HG03575 (cell line): ENCODE data around the gene ESR1.
"Not testable (repeated sequence)": the region's sequence is repeated elsewhere in the genome, so short reads cannot be mapped to it uniquely, and the experiment has no call there.

Experiments
- ATAC-seq: cut with Tn5 transposase; IDR thresholded peaks from one replicate; pipeline ENCODE4 v1.9.1; 2021; ENCODE audit not compliant: unreplicated experiment, insufficient number of reproducible peaks, low FRiP score; ENCODE audit errors: extremely low read depth

Gene ESR1

GRCh38 chr6:152018876-152019275 is 211.4 kb downstream of the ESR1 start:
- ATAC-seq = no peak

- ATAC-seq = no peak
Measured at GRCh38 chr6:152022303-152022702, 214.8 kb downstream of the ESR1 start.

GRCh38 chr6:152023613-152024012 is 216.1 kb downstream of the ESR1 start:
- ATAC-seq = no peak

GRCh38 chr6:152026291-152026690 is 218.8 kb downstream of the ESR1 start:
- no peak for ATAC-seq

GRCh38 chr6:152026744-152027143 is 219.3 kb downstream of the ESR1 start:
- not testable (repeated sequence) for ATAC-seq

GRCh38 chr6:152033765-152034164 is 226.3 kb downstream of the ESR1 start:
- ATAC-seq = not testable (repeated sequence)

DNA sequence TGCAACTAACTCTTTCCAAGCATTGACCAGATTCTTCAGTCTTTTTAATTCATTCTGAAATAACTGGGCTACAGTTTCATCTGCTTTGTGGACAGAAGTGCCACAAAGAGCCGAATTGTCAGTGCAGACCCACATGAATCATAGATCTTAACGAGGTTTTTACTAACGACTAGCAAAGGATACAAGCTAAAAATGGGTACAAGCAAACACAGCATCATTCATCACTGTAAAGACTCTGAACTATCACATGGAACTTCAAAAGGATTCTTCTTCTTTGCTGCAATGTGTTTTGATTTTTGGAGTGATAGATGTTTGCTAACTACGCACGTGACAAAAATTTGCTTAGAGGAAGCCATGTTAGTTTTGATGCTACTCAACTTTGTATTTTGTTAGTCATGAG is 227.1 kb downstream of the ESR1 start:
- no peak for ATAC-seq

DNA sequence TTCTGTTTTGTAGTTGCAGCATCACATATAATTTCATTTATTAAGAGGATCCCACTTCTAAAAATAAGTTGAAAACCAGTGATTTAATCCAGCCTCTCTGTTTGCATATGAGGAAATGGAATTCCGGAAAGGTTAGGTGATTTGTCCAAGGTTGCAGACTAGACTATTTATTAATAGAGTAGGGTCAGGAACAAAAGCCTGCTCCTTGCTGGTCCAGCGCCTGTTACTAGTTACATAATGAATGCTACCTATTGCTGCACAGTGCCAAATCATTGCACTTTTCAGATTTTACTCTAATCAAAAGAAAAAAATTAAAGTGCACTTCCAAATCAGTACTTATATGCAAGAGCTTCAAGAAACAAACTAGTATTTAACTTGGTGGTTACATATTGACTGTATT is 238.6 kb downstream of the ESR1 start:
- ATAC-seq = no peak

DNA sequence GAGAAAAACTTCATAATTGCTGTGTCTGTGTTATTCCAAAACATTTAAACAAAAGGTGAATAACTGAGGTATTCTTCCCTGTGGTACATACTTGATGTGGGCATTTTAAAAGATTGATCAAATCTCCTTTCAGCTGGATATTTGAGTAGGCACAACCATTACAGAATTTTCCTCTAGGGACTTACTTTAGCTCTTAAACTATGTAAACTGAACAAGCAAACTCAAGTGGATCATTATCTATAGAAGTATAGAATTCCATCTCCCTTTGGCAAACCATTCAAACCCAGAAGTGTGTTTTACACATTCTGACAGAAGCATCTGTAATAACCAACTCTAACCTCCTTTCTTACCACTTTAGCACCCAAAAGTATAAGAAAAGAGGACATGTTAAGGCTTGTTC is 241.4 kb downstream of the ESR1 start:
- ATAC-seq = no peak

- ATAC-seq = no peak
Measured at GRCh38 chr6:152049502-152049901, 242.0 kb downstream of the ESR1 start.

DNA sequence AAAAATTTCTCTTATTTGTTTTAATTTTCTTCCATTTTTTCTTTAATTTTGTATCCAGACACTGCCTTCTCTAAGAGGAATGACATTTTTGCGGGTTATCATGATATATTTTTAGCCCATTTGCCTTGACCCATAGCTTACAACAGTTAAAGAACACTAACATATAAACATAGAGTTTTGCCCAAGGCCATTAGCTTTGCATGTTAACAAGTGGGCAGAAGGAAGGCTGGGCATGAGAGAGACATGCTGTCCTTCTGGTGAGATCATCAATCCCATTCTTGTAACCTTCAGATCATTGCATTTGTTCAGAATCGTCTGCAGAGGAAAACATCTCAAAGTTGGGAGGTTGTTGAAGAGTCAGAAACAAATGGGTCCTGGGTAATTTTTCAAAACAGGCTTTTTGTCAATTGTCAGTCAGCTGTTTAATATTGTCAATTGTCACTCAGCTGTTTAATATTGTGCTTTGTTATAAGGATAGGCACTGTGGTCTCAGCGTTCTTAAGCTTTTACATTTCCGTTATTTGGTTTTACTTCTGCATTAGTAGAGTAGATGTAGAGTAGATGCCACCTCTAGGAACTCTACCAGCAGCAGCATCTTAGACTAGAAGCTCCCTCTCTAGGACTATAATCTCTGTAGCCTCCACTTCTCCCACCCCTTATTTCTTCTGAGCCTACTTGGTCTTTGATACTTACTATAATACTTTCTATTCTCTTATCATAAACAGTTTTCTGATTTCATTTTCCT is 243.1 kb downstream of the ESR1 start:
- no peak for ATAC-seq

- ATAC-seq = no peak
Measured at GRCh38 chr6:152052061-152052460, 244.6 kb downstream of the ESR1 start.

- no peak for ATAC-seq
Measured at GRCh38 chr6:152053332-152053731, 245.8 kb downstream of the ESR1 start.

GRCh38 chr6:152054441-152054840 is 247.0 kb downstream of the ESR1 start:
- ATAC-seq = no peak

DNA sequence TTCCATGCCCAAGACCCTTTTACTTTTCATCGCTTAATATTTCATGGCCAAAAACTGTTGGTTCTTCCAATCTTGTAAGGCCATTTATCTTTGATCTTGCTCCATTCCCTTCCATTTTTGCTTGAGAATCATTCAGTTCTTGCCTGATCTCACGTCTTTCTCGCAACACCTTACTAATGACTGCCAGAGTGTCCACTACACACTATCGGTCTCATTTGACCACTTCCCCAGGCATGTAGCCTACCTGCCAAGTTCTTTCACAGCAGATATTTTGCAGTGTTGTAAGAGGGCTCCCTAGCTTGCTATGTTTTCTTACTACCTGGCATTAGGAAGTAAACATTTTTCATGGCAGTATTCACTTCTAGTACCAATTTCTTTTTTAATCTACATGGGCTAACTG is 248.0 kb downstream of the ESR1 start:
- no peak for ATAC-seq

DNA sequence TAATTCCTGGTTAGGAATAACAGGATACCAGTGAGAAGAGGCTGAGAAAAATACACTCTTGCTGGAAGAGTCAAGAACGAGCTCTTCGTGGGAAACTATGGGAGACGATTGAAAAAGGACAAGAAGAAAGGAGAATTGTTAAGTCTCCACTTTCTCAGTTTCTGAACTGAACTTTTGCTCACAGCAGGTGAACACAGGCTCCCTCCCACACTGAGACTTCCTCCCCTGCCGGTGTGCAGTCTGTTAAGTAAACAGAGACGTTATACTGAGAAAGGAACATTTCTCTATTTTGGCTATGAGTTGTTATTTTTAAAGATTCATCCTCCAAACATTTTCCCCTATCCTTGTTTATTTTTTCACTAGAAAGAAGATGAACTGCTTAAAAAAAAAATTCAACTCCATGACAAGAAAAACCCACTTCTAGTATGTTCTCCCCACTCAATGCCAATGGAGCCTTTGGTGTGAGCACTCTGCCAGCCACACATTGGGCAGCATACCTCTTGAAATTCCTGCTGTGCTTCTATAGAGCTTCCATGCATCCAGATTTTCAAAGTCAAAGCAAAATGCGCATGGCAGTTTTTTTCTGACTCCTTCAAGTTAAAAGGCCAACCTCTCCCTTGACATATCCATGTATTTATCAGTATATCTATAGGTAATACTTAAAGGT is 250.5 kb downstream of the ESR1 start:
- no peak for ATAC-seq

GRCh38 chr6:152059909-152060308 is 252.4 kb downstream of the ESR1 start:
- ATAC-seq = no peak

DNA sequence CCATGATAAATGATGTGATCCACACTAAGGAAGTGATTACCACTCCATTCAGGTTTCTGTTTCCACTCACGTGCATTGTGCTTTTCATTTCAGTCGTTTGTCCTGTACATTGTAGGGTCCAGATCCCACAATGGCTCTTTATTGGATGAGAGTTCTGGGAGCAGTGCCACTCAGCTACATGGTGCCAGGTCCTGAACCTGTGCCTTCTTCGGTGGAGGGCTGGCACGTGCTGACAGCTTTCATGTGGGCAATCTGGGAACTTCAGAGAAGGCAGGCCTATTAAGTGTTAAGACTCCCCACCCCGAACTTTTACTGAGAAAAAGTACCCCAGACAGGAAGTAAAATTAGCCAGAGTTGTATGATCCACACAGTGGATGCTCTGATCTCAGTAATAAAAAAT is 255.0 kb downstream of the ESR1 start:
- no peak for ATAC-seq

DNA sequence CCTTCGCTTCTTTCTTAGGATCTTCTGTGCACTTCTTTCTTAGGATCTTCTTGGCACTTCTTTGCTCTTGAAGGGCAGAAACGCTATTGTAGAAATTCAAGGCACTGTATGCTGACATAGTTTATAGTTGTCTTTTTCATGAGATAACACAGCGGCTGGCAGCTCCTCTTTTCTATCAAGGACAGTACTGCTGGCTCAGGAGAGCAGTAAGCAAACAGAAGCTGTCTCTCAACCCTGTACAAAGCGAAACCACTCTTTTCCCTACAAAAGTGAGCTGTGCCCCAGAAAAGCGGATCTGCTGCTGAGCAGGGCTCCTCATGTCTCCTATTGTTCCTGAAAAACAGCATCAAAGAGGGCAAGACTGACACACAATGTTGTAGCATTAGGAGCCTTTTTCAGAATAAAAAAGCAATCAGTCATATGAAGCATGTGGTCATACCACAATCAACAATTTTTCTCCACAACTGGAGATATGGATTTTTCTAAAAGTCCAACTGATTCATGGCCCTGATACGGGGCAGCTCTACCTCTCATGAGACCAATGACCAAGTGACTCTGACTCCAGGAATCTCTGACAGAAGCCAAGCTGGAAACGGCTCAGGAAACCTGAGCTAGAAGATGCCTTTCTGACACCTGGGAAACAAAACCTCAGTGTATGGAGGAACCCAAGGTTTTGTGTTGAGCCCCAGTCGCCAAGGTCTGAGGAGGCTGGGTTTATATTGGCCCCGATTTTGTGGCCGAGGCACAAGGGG is 255.9 kb downstream of the ESR1 start:
- no peak for ATAC-seq

DNA sequence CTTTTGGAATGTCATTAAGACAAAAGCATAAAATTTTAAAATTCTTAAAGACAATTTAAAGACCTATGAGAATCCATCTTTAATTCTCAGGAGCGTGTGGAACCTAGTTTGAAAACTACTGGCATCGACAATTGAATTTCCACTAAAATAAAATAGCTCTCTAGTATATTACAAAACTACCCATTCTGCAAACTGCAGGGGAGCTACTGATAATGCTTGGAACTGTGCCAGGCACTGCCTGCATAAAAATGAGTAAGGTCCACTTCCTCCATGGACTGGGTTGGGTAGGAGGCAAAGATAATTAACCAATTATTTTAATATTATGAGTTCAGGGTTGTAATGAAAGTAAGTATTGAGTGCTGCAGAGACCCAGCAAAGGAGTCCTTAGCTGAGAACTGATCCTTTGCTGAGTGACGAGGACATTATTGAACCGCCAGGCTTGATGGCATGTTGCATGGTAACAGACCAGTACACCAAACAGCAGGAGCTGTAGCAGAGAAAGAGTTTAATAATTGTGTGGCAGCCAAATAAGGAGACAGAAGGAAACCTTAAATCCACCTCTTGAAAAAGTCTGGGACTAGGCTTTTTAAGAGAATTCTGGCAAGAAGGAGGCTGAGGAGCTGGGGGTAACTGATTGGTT is 261.3 kb downstream of the ESR1 start:
- no peak for ATAC-seq
